Tibial nerve (tissue), 4 donors: ENCODE data around the gene THAP6. TPM values are rescaled to one million over a fixed set of nuclear protein-coding genes. Genes with fewer than 3 reads are reported as not detected.

Experiments used
- DNase-seq, 2 donors: peaks; one replicate each; pipeline ENCODE4 v3.0.0-alpha.2; 2019; ENCODE audit warnings: low spot score in 2 of 2
- H3K27ac ChIP-seq, 4 donors: fragments of 200-600 bp; sonication (generic) in 3 of 4; one replicate each; pipeline ENCODE4 v1.5.1; 2017 to 2019; ENCODE audit warnings: mild to moderate bottlenecking in 1 of 4
- H3K27me3 ChIP-seq, 2 donors: fragments of 200-600 bp; sonication (generic) in 1 of 2; one replicate each; pipeline versions ENCODE4 v1.5.1 to v1.6.0; 2017 to 2019
- H3K36me3 ChIP-seq, 3 donors: fragments of 200-600 bp; sonication (generic); one replicate each; pipeline ENCODE4 v1.5.1; 2018 to 2019
- H3K4me1 ChIP-seq, 4 donors: fragments of 200-600 bp; sonication (generic) in 3 of 4; one replicate each; pipeline ENCODE4 v1.5.1; 2017 to 2019
- H3K4me3 ChIP-seq, 4 donors: fragments of 200-600 bp; sonication (generic) in 3 of 4; one replicate each; pipeline ENCODE4 v1.5.1; 2017 to 2019; ENCODE audit warnings: mild to moderate bottlenecking in 1 of 4, moderate library complexity in 1 of 4
- H3K9me3 ChIP-seq, 4 donors: fragments of 200-600 bp; sonication (generic) in 3 of 4; one replicate each; pipeline ENCODE4 v1.5.1; 2017 to 2019
- CTCF ChIP-seq, 5 experiments: fragments of 200-600 bp in 3 of 5; fragments of 450-650 bp in 2 of 5; sonication (generic) in 3 of 5; IDR thresholded peaks; one replicate each; pipeline ENCODE4 v1.5.1; 2016 to 2019; ENCODE audit warnings: antibody characterized with exemption in 5 of 5, mild to moderate bottlenecking in 3 of 5, moderate library complexity in 2 of 5
- EP300 ChIP-seq, 2 donors: sonication (generic); formaldehyde crosslinking; IDR thresholded peaks; one replicate each; pipeline ENCODE4 v1.6.1; 2017; ENCODE audit warnings: antibody characterized with exemption in 2 of 2, mild to moderate bottlenecking in 1 of 2
- POLR2A ChIP-seq, 2 donors: fragments of 450-650 bp; IDR thresholded peaks; one replicate each; pipeline ENCODE4 v1.6.1; 2017; ENCODE audit warnings: antibody characterized with exemption in 2 of 2, mild to moderate bottlenecking in 2 of 2, moderate library complexity in 2 of 2
- WGBS, 2 donors: methylation state at CpG; one replicate each; pipeline ENCODE4 v1.1.5; 2018; 5-methylcytosine and 5-hydroxymethylcytosine counted together
- total RNA-seq, 4 donors: library from RNA; depleted of rRNA; stranded (reverse); fragments of >200 nt; gene quantifications; one replicate each; pipeline ENCODE4 v1.1.0, GENCODE V29; 2016

The THAP6 gene
- total RNA-seq: 10 to 100 TPM; 23.1 to 37.1 (median 27.5) TPM

DNA sequence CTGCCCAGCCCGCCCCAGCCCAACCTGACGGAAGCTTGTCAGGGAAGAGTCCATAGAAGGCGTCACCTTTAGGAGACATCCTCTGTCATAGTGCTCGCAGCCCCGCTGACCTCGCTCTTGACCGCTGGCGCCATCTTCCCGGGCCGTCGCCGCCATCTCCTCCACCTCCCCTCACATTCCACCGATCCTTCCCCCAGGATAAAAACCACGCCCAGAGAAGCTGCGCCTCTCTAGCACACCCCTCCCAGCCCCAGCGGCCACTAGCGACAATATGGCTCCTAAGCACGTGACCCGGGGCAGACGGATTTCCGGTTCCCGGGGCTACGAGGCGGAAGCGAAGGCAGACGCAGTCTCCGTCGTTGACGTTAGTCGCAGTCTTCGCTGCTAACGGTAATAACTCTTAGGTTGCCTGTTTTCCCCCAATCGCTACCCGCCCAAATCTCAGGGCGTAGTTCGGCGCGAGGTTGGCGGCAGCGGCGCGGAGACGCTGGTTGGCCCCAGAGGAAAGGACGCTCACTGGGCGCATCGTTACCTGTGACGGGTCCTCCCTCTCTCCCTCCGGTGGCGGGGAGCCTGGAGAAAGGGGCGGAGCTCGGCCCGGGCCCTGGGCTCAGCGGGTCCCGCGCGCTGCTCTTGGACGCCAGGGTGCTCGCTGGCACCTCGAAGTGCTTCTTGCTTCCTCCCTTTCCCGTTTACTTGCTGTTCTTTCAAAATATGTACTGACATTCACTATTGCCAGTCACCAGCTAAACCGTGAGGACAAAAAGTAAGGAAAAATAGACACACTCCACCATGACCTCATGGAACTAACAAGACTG, at the start of gene THAP6, which contains the start of gene RCHY1:
THAP6 (plus strand) TSS at position 343 of the 818 bp plus-strand sequence. CDS start 980 bp downstream, outside the sequence.
RCHY1 (minus strand) TSS at position 273 of the 818 bp plus-strand sequence; CDS start at position 156, 117 bp downstream.
- Histone ChIP-seq H3K9me3 (no peaks in the 10 kb centered on the region), H3K4me3 (peak within 1 kb of the TSS; percentile 52 to 83 (median 82)), H3K4me1 (peaks cover 0 to 65% (median 32%) of the 10 kb centered on the region in 4 donors), H3K36me3 (peaks cover 0 to 23% (median 4%) of the 10 kb centered on the region in 3 donors), H3K27ac (peak within 1 kb of the TSS; percentile 86 to 99 (median 96)), H3K27me3 (no peaks in the 10 kb centered on the region)
- 0% methylated on average over 57 to 60 of the region's 61 CpGs for WGBS, 2 donors
- TF ChIP-seq CTCF (IDR thresholded peaks at IDR 0.05): peak in 3 of 5 experiments; percentile 3 to 45 (median 18)
- TF ChIP-seq POLR2A (IDR thresholded peaks at IDR 0.05): peak in 1 of 2 donors; percentile 86
- TF ChIP-seq EP300 (IDR thresholded peaks at IDR 0.05): peak; percentile 94 to 98
- DNase-seq: peak; percentile 90 to 94

- no peaks in the 10 kb centered on the region for H3K4me1 ChIP-seq
- DNase-seq: no peak
- peaks cover 0 to 7% (median 0%) of the 10 kb centered on the region in 3 donors for H3K36me3 ChIP-seq
Observed at GRCh38 chr4:75469896-75470295, 44.4 kb upstream of the THAP6 start.

DNA sequence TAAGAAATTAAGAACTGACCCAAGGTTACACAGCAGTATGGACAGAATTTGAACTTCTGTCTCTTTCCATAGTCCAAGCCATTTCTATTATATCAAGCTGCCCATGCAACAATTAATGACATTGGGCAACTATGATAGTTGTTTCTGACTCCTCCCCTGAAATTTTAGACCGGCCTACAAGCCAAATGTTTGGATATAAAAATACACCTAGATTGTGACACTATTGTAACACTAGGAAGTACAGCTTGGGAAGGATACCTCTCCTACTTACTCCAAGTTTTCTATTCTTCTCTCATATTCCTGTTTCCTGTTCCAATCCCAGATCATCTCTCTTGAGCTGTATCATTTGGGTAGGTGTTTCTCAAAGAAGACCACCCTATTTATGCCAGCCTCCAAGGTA, 43.5 kb upstream of the THAP6 start:
- WGBS, 2 donors: 92 to 93% methylated on average over 1 of the region's 1 CpG
- Histone ChIP-seq H3K4me1 (no peaks in the 10 kb centered on the region), H3K27ac (no peak overlapping the region), H3K4me3 (no peak overlapping the region), H3K9me3 (no peaks in the 10 kb centered on the region), H3K27me3 (no peaks in the 10 kb centered on the region), H3K36me3 (peaks cover 0 to 7% (median 0%) of the 10 kb centered on the region in 3 donors)
- no peak for TF ChIP-seq CTCF (IDR thresholded peaks at IDR 0.05)
- no peak for TF ChIP-seq EP300 (IDR thresholded peaks at IDR 0.05)
- TF ChIP-seq POLR2A (IDR thresholded peaks at IDR 0.05): no peak
- no peak for DNase-seq

More at GRCh38 chr4:75469896-75470295, 44.4 kb upstream of the THAP6 start:
- 96 to 100% methylated on average over 1 of the region's 1 CpG for WGBS, 2 donors
- H3K4me3 ChIP-seq: no peak overlapping the region
- no peak overlapping the region for H3K27ac ChIP-seq
- TF ChIP-seq CTCF (IDR thresholded peaks at IDR 0.05) (no peak), POLR2A (IDR thresholded peaks at IDR 0.05) (no peak), EP300 (IDR thresholded peaks at IDR 0.05) (no peak)
- no peaks in the 10 kb centered on the region for H3K27me3 ChIP-seq
- H3K9me3 ChIP-seq: no peaks in the 10 kb centered on the region

GRCh38 chr4:75477201-75477600, 37.1 kb upstream of the THAP6 start:
- 93 to 99% methylated on average over 3 of the region's 3 CpGs for WGBS, 2 donors
- Histone ChIP-seq H3K9me3 (no peaks in the 10 kb centered on the region), H3K27me3 (no peaks in the 10 kb centered on the region), H3K4me1 (no peaks in the 10 kb centered on the region), H3K4me3 (no peak overlapping the region), H3K27ac (no peak overlapping the region), H3K36me3 (peaks cover 0 to 62% (median 0%) of the 10 kb centered on the region in 3 donors)
- DNase-seq: no peak
- TF ChIP-seq EP300 (IDR thresholded peaks at IDR 0.05) (no peak), POLR2A (IDR thresholded peaks at IDR 0.05) (no peak), CTCF (IDR thresholded peaks at IDR 0.05) (no peak)

- H3K36me3 ChIP-seq: peaks cover 0 to 74% (median 9%) of the 10 kb centered on the region in 3 donors
- no peak for TF ChIP-seq POLR2A (IDR thresholded peaks at IDR 0.05)
- no peak for TF ChIP-seq EP300 (IDR thresholded peaks at IDR 0.05)
- TF ChIP-seq CTCF (IDR thresholded peaks at IDR 0.05): no peak
- DNase-seq: no peak
- H3K27me3 ChIP-seq: no peaks in the 10 kb centered on the region
- H3K27ac ChIP-seq: no peak overlapping the region
- H3K4me3 ChIP-seq: no peak overlapping the region
- 47 to 68% methylated on average over 4 of the region's 4 CpGs for WGBS, 2 donors
- no peaks in the 10 kb centered on the region for H3K4me1 ChIP-seq
- H3K9me3 ChIP-seq: no peaks in the 10 kb centered on the region
Observed at GRCh38 chr4:75484190-75484589, 30.1 kb upstream of the THAP6 start.
